Liver (tissue), 9 donors: ENCODE data around the gene RYR3. TPM values are rescaled to one million over a fixed set of nuclear protein-coding genes. Genes with fewer than 3 reads are reported as not detected.

Experiments used
- DNase-seq: peaks from one replicate; pipeline ENCODE4 v3.0.0-alpha.2; 2017; ENCODE audit warnings: low spot score
- H3K27ac ChIP-seq, 2 donors: one replicate each; pipeline ENCODE4 v1.7.0; 2013; ENCODE audit warnings: inconsistent platforms in 2 of 2, low read length in 2 of 2, control low read depth in 1 of 2, low read depth in 1 of 2, mild to moderate bottlenecking in 1 of 2
- H3K27me3 ChIP-seq, 4 donors: one replicate each; pipeline versions ENCODE4 v1.6.1 to v1.7.0; 2013; ENCODE audit warnings: low read length in 3 of 4, inconsistent platforms in 1 of 4, mild to moderate bottlenecking in 1 of 4, moderate library complexity in 1 of 4; ENCODE audit not compliant: control insufficient read depth in 4 of 4, insufficient read depth in 4 of 4
- H3K36me3 ChIP-seq, 4 donors: one replicate each; pipeline versions ENCODE4 v1.6.1 to v1.7.0; 2013; ENCODE audit warnings: low read length in 3 of 4, mild to moderate bottlenecking in 3 of 4, low read depth in 1 of 4, moderate library complexity in 1 of 4; ENCODE audit not compliant: control insufficient read depth in 4 of 4, insufficient read depth in 3 of 4
- H3K4me1 ChIP-seq, 4 donors: one replicate each; pipeline versions ENCODE4 v1.6.1 to v1.7.0; 2013; ENCODE audit warnings: low read length in 3 of 4, mild to moderate bottlenecking in 3 of 4, moderate library complexity in 1 of 4; ENCODE audit not compliant: control insufficient read depth in 4 of 4, insufficient read depth in 4 of 4
- H3K4me3 ChIP-seq, 3 donors: one replicate each; pipeline versions ENCODE4 v1.6.1 to v1.7.0; 2013; ENCODE audit warnings: low read length in 3 of 3, control low read depth in 1 of 3, low read depth in 1 of 3, mild to moderate bottlenecking in 1 of 3
- H3K9ac ChIP-seq, 2 donors: one replicate each; pipeline ENCODE4 v1.7.0; 2013; ENCODE audit warnings: low read length in 2 of 2, mild to moderate bottlenecking in 2 of 2, moderate library complexity in 2 of 2, control low read depth in 1 of 2, low read depth in 1 of 2
- H3K9me3 ChIP-seq, 4 donors: one replicate each; pipeline versions ENCODE4 v1.6.1 to v1.7.0; 2013; ENCODE audit warnings: low read length in 3 of 4; ENCODE audit not compliant: control insufficient read depth in 4 of 4
- EGR1 ChIP-seq, 2 donors: IDR thresholded peaks; 2 replicates each; pipeline ENCODE4 v1.6.1; 2016 to 2018; ENCODE audit warnings: antibody characterized with exemption in 2 of 2, low read depth in 2 of 2
- FOXA1 ChIP-seq: IDR thresholded peaks from 2 replicates; pipeline ENCODE4 v1.6.1; 2016; ENCODE audit warnings: antibody characterized with exemption
- JUND ChIP-seq, 2 donors: IDR thresholded peaks; 2 replicates each; pipeline ENCODE4 v1.6.1; 2016; ENCODE audit warnings: antibody characterized with exemption in 2 of 2
- RAD21 ChIP-seq, 2 donors: IDR thresholded peaks; 2 replicates each; pipeline ENCODE4 v1.6.1; 2016; ENCODE audit warnings: antibody characterized with exemption in 2 of 2, mild to moderate bottlenecking in 2 of 2
- RXRA ChIP-seq, 2 donors: IDR thresholded peaks; 2 replicates each; pipeline ENCODE4 v1.6.1; 2017 to 2018; ENCODE audit warnings: antibody characterized with exemption in 2 of 2, mild to moderate bottlenecking in 1 of 2
- TAF1 ChIP-seq: conservative IDR thresholded peaks from 2 replicates; pipeline ENCODE4 v1.6.1; 2016; ENCODE audit warnings: antibody characterized with exemption, mild to moderate bottlenecking
- YY1 ChIP-seq: IDR thresholded peaks from 2 replicates; pipeline ENCODE4 v1.6.1; 2016; ENCODE audit warnings: antibody characterized with exemption, mild to moderate bottlenecking
- WGBS: extraction: QIAGEN DNeasy Blood & Tissue Kit; methylation state at CpG from one replicate; pipeline ENCODE4 v1.1.7; 2013; 5-methylcytosine and 5-hydroxymethylcytosine counted together
- polyA plus RNA-seq, 2 donors: library from polyadenylated mRNA; stranded (reverse) in 1 of 2; unstranded in 1 of 2; fragments of 200-250 nt in 1 of 2; fragments of >200 nt in 1 of 2; fragmentation: Nextera tagmentation in 1 of 2; extraction: Ambion mirVana in 1 of 2; gene quantifications; one replicate each; pipeline versions ENCODE4 v1.2.1 to v1.2.3, GENCODE V29; 2013 to 2015
- total RNA-seq, 2 donors: library from RNA; depleted of rRNA; stranded (reverse); fragments of >200 nt; gene quantifications; one replicate each; pipeline ENCODE4 v1.2.3, GENCODE V29; 2014
- TF ChIP-seq, protein P1 (sequence below): fragments of 150-350 bp; IDR thresholded peaks from 2 replicates; pipeline ENCODE4 v1.5.1; 2017; ENCODE audit warnings: improper control_type of control experiment, low read depth, low read length; ENCODE audit not compliant: missing input control
- TF ChIP-seq, protein P2 (sequence below): IDR thresholded peaks from 2 replicates; pipeline ENCODE4 v1.6.1; 2016; ENCODE audit warnings: antibody characterized with exemption
- TF ChIP-seq, protein P3 (sequence below): IDR thresholded peaks from 2 replicates; pipeline ENCODE4 v1.6.1; 2016; ENCODE audit warnings: antibody characterized with exemption, mild to moderate bottlenecking
- TF ChIP-seq, protein P4 (sequence below): IDR thresholded peaks from 2 replicates; pipeline ENCODE4 v1.6.1; 2016; ENCODE audit warnings: antibody characterized with exemption
- donor health status: healthy.
- donor health status: healthy.
- donor health status: healthy.
- donor health status: healthy.
- donor health status: healthy.

The RYR3 gene
- total and polyA plus RNA-seq, 4 donors = 0.01 to 1.1 (median 0.22) TPM

DNA sequence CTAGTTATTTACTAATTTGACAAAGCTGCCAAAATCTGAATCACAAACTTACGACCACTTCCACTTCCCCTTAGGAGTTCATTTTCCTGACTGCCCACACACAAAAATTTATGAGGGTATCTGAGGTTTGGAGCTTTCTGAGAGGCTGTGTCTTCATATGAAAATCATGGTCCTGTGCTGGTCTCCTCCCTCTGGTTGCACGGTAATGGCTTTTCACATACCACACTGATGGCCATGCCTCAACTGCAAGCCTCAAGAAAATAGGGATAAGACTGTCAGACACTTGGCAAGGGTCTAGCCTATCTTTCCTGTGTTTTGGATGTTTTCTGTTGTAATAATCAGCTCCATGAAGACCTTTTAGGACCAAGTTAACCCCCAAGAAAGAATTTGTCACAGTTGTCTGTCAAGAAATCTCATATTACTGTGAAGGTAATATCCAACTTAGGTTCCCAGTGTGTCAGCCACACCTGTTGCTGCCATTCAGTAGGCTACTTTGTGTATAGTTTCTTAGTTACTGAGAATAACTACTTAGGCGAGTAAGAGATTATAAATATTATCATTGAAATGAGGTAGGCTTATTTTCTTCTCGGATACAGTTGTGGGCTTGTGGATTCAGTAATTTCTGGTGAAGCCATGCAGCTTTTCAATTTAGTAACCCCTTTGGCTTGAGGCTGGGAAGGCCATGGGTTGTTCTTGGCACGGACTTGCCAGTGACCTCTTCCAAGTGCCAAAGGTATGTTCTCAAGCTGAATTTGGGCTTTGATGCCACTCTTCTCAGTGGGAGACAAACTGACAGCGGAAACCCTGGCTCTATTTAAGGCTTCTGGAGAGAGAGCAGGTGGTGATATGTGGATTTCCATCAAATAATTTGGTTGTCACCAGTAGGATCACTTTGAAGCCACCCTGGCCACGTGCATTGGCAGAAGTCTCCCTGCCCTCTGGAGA lies 101.1 kb downstream of the RYR3 start:
- TF ChIP-seq YY1 (no peak), FOXA1 (no peak), TAF1 (no peak), RXRA (IDR thresholded peaks at IDR 0.05) (no peak)
- TF ChIP-seq, protein P1, sequence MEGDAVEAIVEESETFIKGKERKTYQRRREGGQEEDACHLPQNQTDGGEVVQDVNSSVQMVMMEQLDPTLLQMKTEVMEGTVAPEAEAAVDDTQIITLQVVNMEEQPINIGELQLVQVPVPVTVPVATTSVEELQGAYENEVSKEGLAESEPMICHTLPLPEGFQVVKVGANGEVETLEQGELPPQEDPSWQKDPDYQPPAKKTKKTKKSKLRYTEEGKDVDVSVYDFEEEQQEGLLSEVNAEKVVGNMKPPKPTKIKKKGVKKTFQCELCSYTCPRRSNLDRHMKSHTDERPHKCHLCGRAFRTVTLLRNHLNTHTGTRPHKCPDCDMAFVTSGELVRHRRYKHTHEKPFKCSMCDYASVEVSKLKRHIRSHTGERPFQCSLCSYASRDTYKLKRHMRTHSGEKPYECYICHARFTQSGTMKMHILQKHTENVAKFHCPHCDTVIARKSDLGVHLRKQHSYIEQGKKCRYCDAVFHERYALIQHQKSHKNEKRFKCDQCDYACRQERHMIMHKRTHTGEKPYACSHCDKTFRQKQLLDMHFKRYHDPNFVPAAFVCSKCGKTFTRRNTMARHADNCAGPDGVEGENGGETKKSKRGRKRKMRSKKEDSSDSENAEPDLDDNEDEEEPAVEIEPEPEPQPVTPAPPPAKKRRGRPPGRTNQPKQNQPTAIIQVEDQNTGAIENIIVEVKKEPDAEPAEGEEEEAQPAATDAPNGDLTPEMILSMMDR = no peak
- TF ChIP-seq, protein P2, sequence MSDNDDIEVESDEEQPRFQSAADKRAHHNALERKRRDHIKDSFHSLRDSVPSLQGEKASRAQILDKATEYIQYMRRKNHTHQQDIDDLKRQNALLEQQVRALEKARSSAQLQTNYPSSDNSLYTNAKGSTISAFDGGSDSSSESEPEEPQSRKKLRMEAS = no peak
- no peak for DNase-seq

DNA sequence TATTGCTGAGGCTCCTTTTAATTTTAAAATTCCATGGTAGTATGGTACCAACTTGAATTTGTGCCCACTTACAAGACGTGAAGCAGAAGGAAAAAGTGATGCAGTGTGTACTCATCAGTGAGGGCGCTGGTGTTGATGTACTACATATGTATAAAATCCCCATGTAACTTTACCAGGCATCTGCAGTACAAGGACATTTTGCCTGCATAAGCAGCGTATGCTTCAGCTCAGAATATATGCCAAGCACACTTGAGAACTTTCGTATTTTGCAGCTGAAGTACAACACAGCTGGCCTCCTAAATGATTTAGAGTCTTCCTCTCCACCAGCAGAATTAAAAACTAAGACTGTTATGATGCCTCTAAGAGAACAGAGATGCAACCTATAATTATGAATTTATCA lies 108.9 kb downstream of the RYR3 start:
- TF ChIP-seq, protein P1 = no peak
- TF ChIP-seq EGR1 (IDR thresholded peaks at IDR 0.05; ENCODE audit: low read depth in 2 of 2) (no peak), JUND (IDR thresholded peaks at IDR 0.05) (no peak), RAD21 (IDR thresholded peaks at IDR 0.05) (no peak)
- TF ChIP-seq, protein P3, sequence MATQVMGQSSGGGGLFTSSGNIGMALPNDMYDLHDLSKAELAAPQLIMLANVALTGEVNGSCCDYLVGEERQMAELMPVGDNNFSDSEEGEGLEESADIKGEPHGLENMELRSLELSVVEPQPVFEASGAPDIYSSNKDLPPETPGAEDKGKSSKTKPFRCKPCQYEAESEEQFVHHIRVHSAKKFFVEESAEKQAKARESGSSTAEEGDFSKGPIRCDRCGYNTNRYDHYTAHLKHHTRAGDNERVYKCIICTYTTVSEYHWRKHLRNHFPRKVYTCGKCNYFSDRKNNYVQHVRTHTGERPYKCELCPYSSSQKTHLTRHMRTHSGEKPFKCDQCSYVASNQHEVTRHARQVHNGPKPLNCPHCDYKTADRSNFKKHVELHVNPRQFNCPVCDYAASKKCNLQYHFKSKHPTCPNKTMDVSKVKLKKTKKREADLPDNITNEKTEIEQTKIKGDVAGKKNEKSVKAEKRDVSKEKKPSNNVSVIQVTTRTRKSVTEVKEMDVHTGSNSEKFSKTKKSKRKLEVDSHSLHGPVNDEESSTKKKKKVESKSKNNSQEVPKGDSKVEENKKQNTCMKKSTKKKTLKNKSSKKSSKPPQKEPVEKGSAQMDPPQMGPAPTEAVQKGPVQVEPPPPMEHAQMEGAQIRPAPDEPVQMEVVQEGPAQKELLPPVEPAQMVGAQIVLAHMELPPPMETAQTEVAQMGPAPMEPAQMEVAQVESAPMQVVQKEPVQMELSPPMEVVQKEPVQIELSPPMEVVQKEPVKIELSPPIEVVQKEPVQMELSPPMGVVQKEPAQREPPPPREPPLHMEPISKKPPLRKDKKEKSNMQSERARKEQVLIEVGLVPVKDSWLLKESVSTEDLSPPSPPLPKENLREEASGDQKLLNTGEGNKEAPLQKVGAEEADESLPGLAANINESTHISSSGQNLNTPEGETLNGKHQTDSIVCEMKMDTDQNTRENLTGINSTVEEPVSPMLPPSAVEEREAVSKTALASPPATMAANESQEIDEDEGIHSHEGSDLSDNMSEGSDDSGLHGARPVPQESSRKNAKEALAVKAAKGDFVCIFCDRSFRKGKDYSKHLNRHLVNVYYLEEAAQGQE = no peak
- TF ChIP-seq, protein P2 = no peak
- TF ChIP-seq, protein P4, sequence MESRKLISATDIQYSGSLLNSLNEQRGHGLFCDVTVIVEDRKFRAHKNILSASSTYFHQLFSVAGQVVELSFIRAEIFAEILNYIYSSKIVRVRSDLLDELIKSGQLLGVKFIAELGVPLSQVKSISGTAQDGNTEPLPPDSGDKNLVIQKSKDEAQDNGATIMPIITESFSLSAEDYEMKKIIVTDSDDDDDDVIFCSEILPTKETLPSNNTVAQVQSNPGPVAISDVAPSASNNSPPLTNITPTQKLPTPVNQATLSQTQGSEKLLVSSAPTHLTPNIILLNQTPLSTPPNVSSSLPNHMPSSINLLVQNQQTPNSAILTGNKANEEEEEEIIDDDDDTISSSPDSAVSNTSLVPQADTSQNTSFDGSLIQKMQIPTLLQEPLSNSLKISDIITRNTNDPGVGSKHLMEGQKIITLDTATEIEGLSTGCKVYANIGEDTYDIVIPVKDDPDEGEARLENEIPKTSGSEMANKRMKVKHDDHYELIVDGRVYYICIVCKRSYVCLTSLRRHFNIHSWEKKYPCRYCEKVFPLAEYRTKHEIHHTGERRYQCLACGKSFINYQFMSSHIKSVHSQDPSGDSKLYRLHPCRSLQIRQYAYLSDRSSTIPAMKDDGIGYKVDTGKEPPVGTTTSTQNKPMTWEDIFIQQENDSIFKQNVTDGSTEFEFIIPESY = no peak
- no peak for DNase-seq
- H3K4me1 ChIP-seq = no peaks in the 10 kb centered on the region

More for the DNA sequence above, 101.1 kb downstream of the RYR3 start:
- H3K27ac ChIP-seq = no peak overlapping the region
- 80% methylated on average over 7 of the region's 7 CpGs for WGBS
- no peaks in the 10 kb centered on the region for H3K36me3 ChIP-seq
- H3K27me3 ChIP-seq = no peaks in the 10 kb centered on the region
- H3K9me3 ChIP-seq = no peaks in the 10 kb centered on the region
- no peaks in the 10 kb centered on the region for H3K4me1 ChIP-seq
- no peak overlapping the region for H3K4me3 ChIP-seq
- no peak overlapping the region for H3K9ac ChIP-seq

More for the DNA sequence above, 108.9 kb downstream of the RYR3 start:
- Histone ChIP-seq H3K27ac (no peak overlapping the region), H3K4me3 (no peak overlapping the region), H3K27me3 (no peaks in the 10 kb centered on the region), H3K9ac (no peak overlapping the region), H3K36me3 (no peaks in the 10 kb centered on the region), H3K9me3 (peaks cover 0 to 2% (median 0%) of the 10 kb centered on the region in 4 donors)
- WGBS = 73% methylated on average over 4 of the region's 4 CpGs
